ENCODE measurements around the gene TNFSF12. TPM values are rescaled to one million over a fixed set of nuclear protein-coding genes. Genes with fewer than 3 reads are reported as not detected.

TNFSF12 gene
- total RNA-seq, 1 experiment from 2014 or later: 7.1 TPM

GRCh38 chr17:7579834-7580603 lies 31.2 kb downstream of the TNFSF12 start:
- Mint-ChIP-seq H3K4me3 (peak overlapping the region; percentile 3 to 43; a peak in 2 of 5 replicates), H3K9me3 (peaks cover 0 to 3% of the 10 kb centered on the region in 2 experiments; a peak in 1 of 5 replicates), H3K27me3 (ENCODE audit: low read depth) (peaks cover 2% of the 10 kb centered on the region), H3K27ac (peak overlapping the region; percentile 62 to 96 (median 86); a peak in 5 of 7 replicates), H3K36me3 (ENCODE audit: insufficient read depth in 1 of 3, low read depth in 3 of 3) (peaks cover 39 to 60% (median 49%) of the 10 kb centered on the region in 3 experiments), H3K4me1 (peaks cover 50 to 56% of the 10 kb centered on the region in 2 experiments)
- Histone ChIP-seq H3K23ac (ENCODE audit: insufficient read length, low read depth, low read length) (no peak overlapping the region), H2BK20ac (ENCODE audit: low read depth, low read length, poor library complexity, severe bottlenecking) (no peak overlapping the region), H2BK5ac (ENCODE audit: insufficient read length, low read length) (no peak overlapping the region), H2AFZ (ENCODE audit: low read length) (no peak overlapping the region), H2BK12ac (ENCODE audit: insufficient read length, low read depth, low read length) (no peak overlapping the region), H3K79me2 (ENCODE audit: insufficient read depth, low read length) (no peaks in the 10 kb centered on the region; the same call in 1 of the 2 replicates), H3K27me3 (ENCODE audit: insufficient read depth, low read length) (no peaks in the 10 kb centered on the region), H3K9ac (ENCODE audit: extremely low read depth, insufficient read length, low read length) (no peak overlapping the region), H2AK5ac (ENCODE audit: insufficient read length, low read length) (no peak overlapping the region), H3K4me2 (ENCODE audit: insufficient read depth, insufficient read length, low read length) (no peak overlapping the region), H3K4ac (ENCODE audit: low read depth, low read length) (no peak overlapping the region), H3K4me1 (ENCODE audit: insufficient read depth, low read length) (no peaks in the 10 kb centered on the region), H4K5ac (ENCODE audit: insufficient read length, low read depth, low read length) (no peak overlapping the region), H2BK120ac (ENCODE audit: low read depth, low read length, poor library complexity, severe bottlenecking) (no peak overlapping the region), H3K18ac (ENCODE audit: insufficient read length, low read depth, low read length) (no peak overlapping the region), H4K20me1 (ENCODE audit: control insufficient read depth, insufficient read depth, insufficient read length) (no peaks in the 10 kb centered on the region), H3K23me2 (ENCODE audit: insufficient read length, low read depth, low read length, poor library complexity, severe bottlenecking) (peaks cover 3% of the 10 kb centered on the region), H4K91ac (ENCODE audit: insufficient read length, low read depth, low read length) (no peak overlapping the region), H3K14ac (ENCODE audit: insufficient read depth, low read length) (no peak overlapping the region), H3K9me3 (ENCODE audit: control insufficient read depth, low read depth, low read length) (no peaks in the 10 kb centered on the region), H3T11ph (ENCODE audit: low read length) (no peak overlapping the region), H2BK15ac (ENCODE audit: low read depth, low read length) (no peak overlapping the region), H4K8ac (replicated peaks; ENCODE audit: insufficient read length, low read depth, low read length) (no peak overlapping the region), H3K56ac (ENCODE audit: insufficient read length, low read depth, low read length) (no peak overlapping the region), H3K27ac (ENCODE audit: insufficient read length, low read depth, low read length) (no peak overlapping the region), H3K79me1 (ENCODE audit: insufficient read depth, low read depth, low read length, poor library complexity, severe bottlenecking) (peaks cover 2% of the 10 kb centered on the region)
- no peak for DNase-seq
- TF ChIP-seq CTCF (conservative IDR thresholded peaks at IDR 0.05): no peak
- no CpG with 5 or more reads among the region's 12 CpGs for WGBS (ENCODE audit: extremely low coverage, insufficient read length, low lambda C conversion rate)

Measured in H9 (cell line).